ENCODE measurements around the gene TMEM9B.

Gene TMEM9B

DNA sequence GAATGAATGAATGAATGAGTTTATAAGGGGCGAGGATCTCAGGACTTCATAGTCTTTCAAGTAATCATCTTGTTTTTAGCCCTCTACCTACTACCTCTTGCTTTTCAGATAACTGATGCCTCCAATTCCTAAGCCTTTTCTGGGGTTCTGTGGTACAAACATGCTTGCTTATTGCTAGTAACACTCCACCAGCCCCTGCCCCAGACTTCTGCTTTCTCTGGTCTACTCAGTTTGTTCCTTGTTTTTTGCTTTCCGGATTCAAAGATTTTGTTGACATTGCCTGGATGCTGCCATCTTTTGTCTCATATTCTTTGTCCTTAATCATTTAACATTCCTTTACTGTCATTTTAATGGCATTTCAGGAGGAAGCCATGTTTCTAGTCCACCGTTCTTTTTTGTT lies 8.9 kb upstream of the TMEM9B start:
- TF ChIP-seq, protein P1, sequence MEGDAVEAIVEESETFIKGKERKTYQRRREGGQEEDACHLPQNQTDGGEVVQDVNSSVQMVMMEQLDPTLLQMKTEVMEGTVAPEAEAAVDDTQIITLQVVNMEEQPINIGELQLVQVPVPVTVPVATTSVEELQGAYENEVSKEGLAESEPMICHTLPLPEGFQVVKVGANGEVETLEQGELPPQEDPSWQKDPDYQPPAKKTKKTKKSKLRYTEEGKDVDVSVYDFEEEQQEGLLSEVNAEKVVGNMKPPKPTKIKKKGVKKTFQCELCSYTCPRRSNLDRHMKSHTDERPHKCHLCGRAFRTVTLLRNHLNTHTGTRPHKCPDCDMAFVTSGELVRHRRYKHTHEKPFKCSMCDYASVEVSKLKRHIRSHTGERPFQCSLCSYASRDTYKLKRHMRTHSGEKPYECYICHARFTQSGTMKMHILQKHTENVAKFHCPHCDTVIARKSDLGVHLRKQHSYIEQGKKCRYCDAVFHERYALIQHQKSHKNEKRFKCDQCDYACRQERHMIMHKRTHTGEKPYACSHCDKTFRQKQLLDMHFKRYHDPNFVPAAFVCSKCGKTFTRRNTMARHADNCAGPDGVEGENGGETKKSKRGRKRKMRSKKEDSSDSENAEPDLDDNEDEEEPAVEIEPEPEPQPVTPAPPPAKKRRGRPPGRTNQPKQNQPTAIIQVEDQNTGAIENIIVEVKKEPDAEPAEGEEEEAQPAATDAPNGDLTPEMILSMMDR (conservative IDR thresholded peaks at IDR 0.05; ENCODE audit: control insufficient read depth, insufficient read depth, low read depth, low read length): no peak
- no peak overlapping the region for H3K4me3 ChIP-seq (ENCODE audit: control insufficient read depth, low read depth, low read length)
- no peak for DNase-seq (ENCODE audit: low read depth)

DNA sequence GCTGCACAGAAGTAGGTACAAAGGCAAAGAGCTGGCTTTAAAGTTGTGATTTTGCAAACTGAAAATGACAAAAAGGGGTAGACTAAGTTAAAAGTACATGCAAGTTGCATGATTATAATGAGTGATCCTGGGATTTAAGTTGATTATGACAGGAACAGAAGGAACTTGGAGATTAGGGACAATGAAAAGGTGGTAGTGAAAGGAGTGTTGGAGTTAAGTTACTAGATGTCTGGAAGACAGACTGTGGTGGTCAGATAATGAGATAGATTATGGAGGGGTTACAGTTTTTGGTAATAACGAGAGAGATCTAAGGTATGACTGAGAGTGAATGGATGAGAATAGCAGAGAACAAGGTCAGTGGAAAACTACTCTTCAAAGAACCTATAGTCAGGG lies 7.7 kb upstream of the TMEM9B start:
- no peak for DNase-seq (ENCODE audit: low read depth)
- TF ChIP-seq, protein P1 (conservative IDR thresholded peaks at IDR 0.05; ENCODE audit: control insufficient read depth, insufficient read depth, low read depth, low read length): no peak

DNA sequence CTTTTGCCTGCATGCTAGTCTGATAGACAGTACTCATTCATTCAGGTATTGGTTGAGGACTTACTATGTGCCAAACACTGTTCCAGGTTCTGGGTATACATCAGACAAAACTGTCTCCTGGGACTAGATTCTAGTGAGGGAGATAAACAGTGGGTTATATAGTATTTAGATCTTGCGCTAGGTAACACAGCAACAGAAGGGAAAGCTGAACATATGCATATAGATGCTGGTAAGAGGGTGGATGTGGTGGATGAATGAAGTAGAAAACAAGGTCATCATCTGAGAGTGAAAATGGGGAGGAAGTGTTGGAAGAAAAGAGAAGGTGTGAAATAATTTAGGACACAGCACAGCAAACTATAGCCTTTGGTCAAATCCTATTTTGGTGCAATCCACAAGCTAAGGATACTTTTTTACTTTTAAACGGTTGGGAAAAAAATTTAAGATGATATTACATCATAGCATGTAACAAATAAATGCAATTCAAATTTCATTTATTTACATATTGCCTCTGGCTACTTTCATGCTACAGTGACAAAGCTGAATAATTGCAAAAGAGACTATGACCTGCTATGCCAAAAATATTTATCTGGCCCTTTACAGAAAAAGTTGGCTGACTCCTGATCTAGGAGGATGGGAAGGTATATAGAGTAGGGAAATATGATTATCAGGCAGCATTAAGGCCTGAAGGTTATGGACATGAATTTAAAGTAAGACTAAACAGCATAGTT lies 7.1 kb upstream of the TMEM9B start:
- H3K4me3 ChIP-seq (ENCODE audit: control insufficient read depth, low read depth, low read length): no peak overlapping the region
- no peak for DNase-seq (ENCODE audit: low read depth)
- TF ChIP-seq, protein P1 (conservative IDR thresholded peaks at IDR 0.05; ENCODE audit: control insufficient read depth, insufficient read depth, low read depth, low read length): no peak

More for the DNA sequence above, 7.7 kb upstream of the TMEM9B start:
- H3K4me3 ChIP-seq (ENCODE audit: control insufficient read depth, low read depth, low read length): no peak overlapping the region

DNA sequence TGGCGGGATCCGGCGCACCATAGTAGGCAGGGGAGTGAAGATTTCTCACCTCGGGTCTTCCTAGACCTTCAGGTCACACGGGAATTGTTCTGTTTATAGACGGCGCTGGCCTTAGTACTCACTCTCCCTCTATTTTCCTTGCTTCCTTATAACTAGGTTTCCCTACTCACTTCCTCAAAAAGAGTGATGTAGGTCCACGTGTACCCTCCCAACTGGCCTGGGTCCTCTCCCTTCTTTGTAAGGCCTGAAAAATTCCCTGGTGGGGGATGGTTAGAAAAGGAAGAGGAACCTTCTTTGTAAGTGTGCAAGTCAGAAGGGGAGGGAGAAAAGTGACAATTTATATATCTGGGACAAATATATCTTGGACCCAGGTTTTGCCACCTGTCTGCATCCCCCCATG lies 2.9 kb upstream of the TMEM9B start:
- H3K4me3 ChIP-seq (ENCODE audit: control insufficient read depth, low read depth, low read length): no peak overlapping the region
- TF ChIP-seq, protein P1 (conservative IDR thresholded peaks at IDR 0.05; ENCODE audit: control insufficient read depth, insufficient read depth, low read depth, low read length): no peak
- DNase-seq (ENCODE audit: low read depth): no peak

DNA sequence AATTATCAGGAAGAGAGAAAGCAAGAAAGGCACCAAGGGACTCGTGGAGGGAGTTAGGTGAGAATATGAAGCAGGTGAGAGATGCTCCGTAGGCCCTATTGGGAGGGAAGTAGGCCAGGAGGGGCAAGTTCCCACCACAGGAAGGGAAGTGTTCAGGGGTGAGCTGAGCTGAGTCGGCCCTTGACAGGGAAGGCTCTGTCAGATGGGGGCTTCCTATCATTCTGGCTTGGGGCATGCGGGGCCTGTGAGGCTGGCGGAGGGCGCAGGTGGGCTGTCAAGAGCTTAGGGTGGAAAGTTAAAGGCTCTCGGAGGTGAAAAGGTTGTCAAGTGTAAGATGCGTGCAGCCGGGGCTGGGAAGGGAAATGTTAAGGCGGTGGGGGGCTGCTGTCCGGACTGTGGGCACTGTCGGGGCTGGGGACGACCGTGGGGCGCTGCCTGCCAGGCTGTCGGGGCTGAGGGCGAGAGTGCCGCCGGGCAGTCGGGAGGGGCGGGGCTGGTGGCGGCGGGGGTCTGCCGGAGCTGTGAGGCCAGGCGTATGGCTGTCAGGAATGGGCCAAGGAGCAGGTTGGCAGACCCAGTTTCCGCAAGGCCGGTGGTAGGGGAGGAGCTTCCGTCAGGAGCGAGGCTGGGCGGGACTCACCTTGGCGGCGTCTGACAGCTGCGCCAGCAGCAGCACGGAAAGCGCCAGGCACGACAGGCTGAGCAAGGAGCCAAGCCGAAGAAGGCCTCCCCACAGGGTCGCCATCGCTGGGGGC lies 496 bp downstream of the TMEM9B start:
- TF ChIP-seq, protein P1 (conservative IDR thresholded peaks at IDR 0.05; ENCODE audit: control insufficient read depth, insufficient read depth, low read depth, low read length): no peak
- DNase-seq (ENCODE audit: low read depth): no peak
- peak overlapping the region; percentile 70 for H3K4me3 ChIP-seq (ENCODE audit: control insufficient read depth, low read depth, low read length)

DNA sequence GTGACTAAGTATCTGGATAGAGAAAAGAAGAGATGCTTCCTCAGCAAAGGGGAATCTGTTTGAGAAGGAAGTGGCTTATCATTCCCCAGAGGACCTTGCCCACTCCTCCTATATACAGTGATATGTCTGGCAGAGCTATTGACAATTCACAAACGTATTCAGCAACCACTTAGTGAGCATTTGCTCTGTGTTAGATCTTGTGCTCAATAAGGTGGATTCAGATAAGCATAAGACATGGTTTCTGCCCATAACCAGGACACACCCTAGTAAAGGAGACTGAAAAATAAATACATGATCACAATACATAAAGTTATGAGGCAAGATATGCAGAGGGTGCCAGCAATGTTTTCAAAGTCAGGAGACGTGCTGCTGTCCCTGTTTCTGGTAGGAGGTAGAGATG lies 1.4 kb downstream of the TMEM9B start:
- no peak for DNase-seq (ENCODE audit: low read depth)
- no peak overlapping the region for H3K4me3 ChIP-seq (ENCODE audit: control insufficient read depth, low read depth, low read length)
- TF ChIP-seq, protein P1 (conservative IDR thresholded peaks at IDR 0.05; ENCODE audit: control insufficient read depth, insufficient read depth, low read depth, low read length): no peak
